HepG2 (cell line): ENCODE results near the gene SDCCAG8.

Experiments
- NONO ChIP-seq, 2 experiments: fragments of 450-650 bp in 1 of 2; sonication (generic) in 1 of 2; formaldehyde crosslinking in 1 of 2; IDR thresholded peaks in 1 of 2; conservative IDR thresholded peaks in 1 of 2; 2 replicates each; pipeline versions ENCODE4 v1.6.1 to v1.8.0; 2017 to 2022; ENCODE audit warnings: mild to moderate bottlenecking in 1 of 2, missing genetic modification reagents in 1 of 2, moderate library complexity in 1 of 2
- POLR2A ChIP-seq, 2 experiments: IDR thresholded peaks; 2 replicates each; pipeline ENCODE4 v1.6.1; 2011; ENCODE audit warnings: low read depth in 2 of 2, low read length in 2 of 2, mild to moderate bottlenecking in 1 of 2, moderate library complexity in 1 of 2; ENCODE audit not compliant: insufficient read depth in 1 of 2
- TF ChIP-seq, protein P1 (sequence below): sonication (generic); formaldehyde crosslinking; IDR thresholded peaks from 2 replicates; pipeline ENCODE4 v1.4.0; 2020; ENCODE audit warnings: missing genetic modification reagents
- TF ChIP-seq, protein P2 (sequence below): IDR thresholded peaks from 2 replicates; pipeline ENCODE4 v1.6.1; 2016; ENCODE audit warnings: missing biosample characterization, missing genetic modification reagents, low read depth

DNA sequence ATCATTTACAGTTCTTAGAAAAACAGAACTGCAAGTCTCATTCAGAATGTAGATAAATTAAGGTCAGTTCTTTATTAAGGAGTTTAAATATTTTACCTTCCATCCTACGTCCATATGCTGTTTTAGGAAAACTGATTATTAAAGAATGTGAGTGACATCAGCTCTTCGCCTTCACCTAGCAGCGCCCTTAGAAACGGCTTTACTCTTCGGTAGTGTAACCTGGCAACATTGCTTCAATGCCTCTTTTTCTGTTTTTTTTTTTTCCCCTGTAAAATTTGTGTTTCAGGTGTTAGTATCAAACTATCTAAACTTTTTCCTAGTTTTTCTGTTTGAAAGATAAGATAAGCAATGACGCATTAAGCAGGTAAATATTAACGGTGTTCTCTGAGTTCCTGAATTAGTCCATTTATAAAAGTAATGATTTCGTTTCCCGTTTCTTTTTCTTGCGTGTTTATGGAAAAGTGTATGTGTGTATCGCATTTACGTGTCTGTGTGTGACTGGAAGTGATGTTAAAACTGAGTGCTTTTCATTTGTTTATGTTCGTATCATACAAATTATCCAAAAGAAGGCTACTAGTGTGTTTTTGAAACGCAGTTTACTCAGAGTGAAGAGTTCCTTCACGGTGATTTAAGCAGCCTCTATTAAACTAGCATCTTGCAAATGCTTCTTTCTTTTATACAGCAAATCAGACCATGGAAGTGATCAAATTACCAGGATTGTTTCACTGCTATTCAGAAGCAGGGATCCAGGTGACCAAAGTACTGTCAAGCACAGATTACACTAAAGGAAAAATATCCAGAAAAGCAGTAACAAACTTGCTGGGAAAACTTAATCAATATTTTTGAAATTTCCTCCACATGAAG is 139.0 kb downstream of the SDCCAG8 start:
- TF ChIP-seq NONO (IDR thresholded peaks at IDR 0.05) = no peak
- TF ChIP-seq NONO (CRISPR knock-in tag; conservative IDR thresholded peaks at IDR 0.05) = no peak
- TF ChIP-seq, protein P1, sequence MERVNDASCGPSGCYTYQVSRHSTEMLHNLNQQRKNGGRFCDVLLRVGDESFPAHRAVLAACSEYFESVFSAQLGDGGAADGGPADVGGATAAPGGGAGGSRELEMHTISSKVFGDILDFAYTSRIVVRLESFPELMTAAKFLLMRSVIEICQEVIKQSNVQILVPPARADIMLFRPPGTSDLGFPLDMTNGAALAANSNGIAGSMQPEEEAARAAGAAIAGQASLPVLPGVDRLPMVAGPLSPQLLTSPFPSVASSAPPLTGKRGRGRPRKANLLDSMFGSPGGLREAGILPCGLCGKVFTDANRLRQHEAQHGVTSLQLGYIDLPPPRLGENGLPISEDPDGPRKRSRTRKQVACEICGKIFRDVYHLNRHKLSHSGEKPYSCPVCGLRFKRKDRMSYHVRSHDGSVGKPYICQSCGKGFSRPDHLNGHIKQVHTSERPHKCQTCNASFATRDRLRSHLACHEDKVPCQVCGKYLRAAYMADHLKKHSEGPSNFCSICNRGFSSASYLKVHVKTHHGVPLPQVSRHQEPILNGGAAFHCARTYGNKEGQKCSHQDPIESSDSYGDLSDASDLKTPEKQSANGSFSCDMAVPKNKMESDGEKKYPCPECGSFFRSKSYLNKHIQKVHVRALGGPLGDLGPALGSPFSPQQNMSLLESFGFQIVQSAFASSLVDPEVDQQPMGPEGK (CRISPR knock-in tag) = no peak
- no peak for TF ChIP-seq POLR2A (IDR thresholded peaks at IDR 0.05; ENCODE audit: insufficient read depth in 1 of 2, low read depth in 2 of 2, low read length in 2 of 2)
- TF ChIP-seq, protein P2, sequence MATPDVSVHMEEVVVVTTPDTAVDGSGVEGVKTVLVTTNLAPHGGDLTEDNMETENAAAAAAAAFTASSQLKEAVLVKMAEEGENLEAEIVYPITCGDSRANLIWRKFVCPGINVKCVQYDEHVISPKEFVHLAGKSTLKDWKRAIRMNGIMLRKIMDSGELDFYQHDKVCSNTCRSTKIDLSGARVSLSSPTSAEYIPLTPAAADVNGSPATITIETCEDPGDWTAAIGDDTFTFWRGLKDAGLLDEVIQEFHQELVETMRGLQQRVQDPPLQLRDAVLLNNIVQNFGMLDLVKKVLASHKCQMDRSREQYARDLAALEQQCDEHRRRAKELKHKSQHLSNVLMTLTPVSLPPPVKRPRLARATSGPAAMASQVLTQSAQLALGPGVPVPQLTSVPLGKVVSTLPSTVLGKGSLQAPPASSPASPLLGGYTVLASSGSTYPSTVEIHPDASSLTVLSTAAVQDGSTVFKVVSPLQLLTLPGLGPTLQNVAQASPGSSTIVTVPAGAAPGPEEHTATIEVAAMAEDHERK (CRISPR knock-in tag) = no peak
